Lung (tissue), 12 donors: ENCODE data around the gene INSRR. TPM values are rescaled to one million over a fixed set of nuclear protein-coding genes. Genes with fewer than 3 reads are reported as not detected.

Experiments used
- ATAC-seq: fragments of 200-7000 bp; cut with Tn5 transposase; one replicate; pipeline ENCODE4 v1.9.1; 2020; ENCODE audit warnings: moderate number of reproducible peaks; ENCODE audit not compliant: insufficient read depth, low FRiP score
- DNase-seq, 3 donors: peaks; one replicate each; pipeline ENCODE4 v3.0.0-alpha.2; 2013 to 2017
- H3K27ac ChIP-seq, 2 donors: one replicate each; pipeline ENCODE4 v1.5.1; 2013; ENCODE audit warnings: mild to moderate bottlenecking in 2 of 2, moderate library complexity in 2 of 2, control low read depth in 1 of 2, inconsistent platforms in 1 of 2, low read depth in 1 of 2, low read length in 1 of 2
- H3K27me3 ChIP-seq, 3 donors: one replicate each; pipeline ENCODE4 v1.5.1; 2013; ENCODE audit warnings: low read length in 2 of 3; ENCODE audit not compliant: control insufficient read depth in 3 of 3, insufficient read depth in 3 of 3
- H3K36me3 ChIP-seq, 4 donors: one replicate each; pipeline ENCODE4 v1.5.1; 2013; ENCODE audit warnings: low read length in 4 of 4, mild to moderate bottlenecking in 1 of 4, moderate library complexity in 1 of 4; ENCODE audit not compliant: control insufficient read depth in 4 of 4, insufficient read depth in 4 of 4
- H3K4me1 ChIP-seq, 5 donors: one replicate each; pipeline ENCODE4 v1.5.1; 2013; ENCODE audit warnings: low read length in 5 of 5, mild to moderate bottlenecking in 2 of 5, moderate library complexity in 1 of 5; ENCODE audit not compliant: control insufficient read depth in 5 of 5, insufficient read depth in 5 of 5
- H3K4me3 ChIP-seq: one replicate; pipeline ENCODE4 v1.5.1; 2013; ENCODE audit warnings: mild to moderate bottlenecking, control low read depth, moderate library complexity
- H3K9ac ChIP-seq, 2 donors: one replicate each; pipeline ENCODE4 v1.5.1; 2013; ENCODE audit warnings: low read length in 2 of 2, control low read depth in 1 of 2; ENCODE audit not compliant: insufficient read depth in 1 of 2
- H3K9me3 ChIP-seq, 4 donors: one replicate each; pipeline ENCODE4 v1.5.1; 2013; ENCODE audit warnings: low read length in 3 of 4, mild to moderate bottlenecking in 1 of 4, moderate library complexity in 1 of 4; ENCODE audit not compliant: control insufficient read depth in 4 of 4, insufficient read depth in 3 of 4
- WGBS, 2 donors: extraction: QIAGEN DNeasy Blood & Tissue Kit; methylation state at CpG; one replicate each; pipeline ENCODE4 v1.1.7; 2013; 5-methylcytosine and 5-hydroxymethylcytosine counted together
- polyA plus RNA-seq, 2 donors: library from polyadenylated mRNA; stranded (reverse); fragments of 200-250 nt; gene quantifications; one replicate each; pipeline ENCODE4 v1.2.1, GENCODE V29; 2013
- total RNA-seq, 2 donors: library from RNA; depleted of rRNA in 1 of 2; stranded (reverse); fragments of >200 nt in 1 of 2; gene quantifications; one replicate each; pipeline ENCODE4 v1.2.1, GENCODE V29; 2014 to 2021
- TF ChIP-seq, protein P1 (sequence below): IDR thresholded peaks from 2 replicates; pipeline ENCODE4 v1.5.1; 2012; ENCODE audit warnings: mild to moderate bottlenecking; ENCODE audit errors: control extremely low read depth, extremely low read depth
- donor health status: control.
- donor health status: control.
- donor health status: Bipolar disorder and iron deficiency.
- donor health status: healthy.
- donor health status: DM: yes; HTN: yes; CAD: no.

Gene INSRR
- total and polyA plus RNA-seq, 4 donors, result not detected

- TF ChIP-seq, protein P1, sequence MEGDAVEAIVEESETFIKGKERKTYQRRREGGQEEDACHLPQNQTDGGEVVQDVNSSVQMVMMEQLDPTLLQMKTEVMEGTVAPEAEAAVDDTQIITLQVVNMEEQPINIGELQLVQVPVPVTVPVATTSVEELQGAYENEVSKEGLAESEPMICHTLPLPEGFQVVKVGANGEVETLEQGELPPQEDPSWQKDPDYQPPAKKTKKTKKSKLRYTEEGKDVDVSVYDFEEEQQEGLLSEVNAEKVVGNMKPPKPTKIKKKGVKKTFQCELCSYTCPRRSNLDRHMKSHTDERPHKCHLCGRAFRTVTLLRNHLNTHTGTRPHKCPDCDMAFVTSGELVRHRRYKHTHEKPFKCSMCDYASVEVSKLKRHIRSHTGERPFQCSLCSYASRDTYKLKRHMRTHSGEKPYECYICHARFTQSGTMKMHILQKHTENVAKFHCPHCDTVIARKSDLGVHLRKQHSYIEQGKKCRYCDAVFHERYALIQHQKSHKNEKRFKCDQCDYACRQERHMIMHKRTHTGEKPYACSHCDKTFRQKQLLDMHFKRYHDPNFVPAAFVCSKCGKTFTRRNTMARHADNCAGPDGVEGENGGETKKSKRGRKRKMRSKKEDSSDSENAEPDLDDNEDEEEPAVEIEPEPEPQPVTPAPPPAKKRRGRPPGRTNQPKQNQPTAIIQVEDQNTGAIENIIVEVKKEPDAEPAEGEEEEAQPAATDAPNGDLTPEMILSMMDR, result no peak
- no peak for DNase-seq
- H3K4me3 ChIP-seq, result no peak overlapping the region
- H3K36me3 ChIP-seq, result no peaks in the 10 kb centered on the region
- H3K27me3 ChIP-seq, result peaks cover 3 to 79% (median 61%) of the 10 kb centered on the region in 3 donors
- peaks cover 0 to 9% (median 4%) of the 10 kb centered on the region in 5 donors for H3K4me1 ChIP-seq
- no peak overlapping the region for H3K9ac ChIP-seq
- 89 to 93% methylated on average over 5 of the region's 5 CpGs for WGBS, 2 donors
- no peak for ATAC-seq
- H3K27ac ChIP-seq, result no peak overlapping the region
- peaks cover 0 to 2% (median 0%) of the 10 kb centered on the region in 4 donors for H3K9me3 ChIP-seq
Observed at GRCh38 chr1:156846643-156847042, 12.3 kb downstream of the INSRR start.

DNA sequence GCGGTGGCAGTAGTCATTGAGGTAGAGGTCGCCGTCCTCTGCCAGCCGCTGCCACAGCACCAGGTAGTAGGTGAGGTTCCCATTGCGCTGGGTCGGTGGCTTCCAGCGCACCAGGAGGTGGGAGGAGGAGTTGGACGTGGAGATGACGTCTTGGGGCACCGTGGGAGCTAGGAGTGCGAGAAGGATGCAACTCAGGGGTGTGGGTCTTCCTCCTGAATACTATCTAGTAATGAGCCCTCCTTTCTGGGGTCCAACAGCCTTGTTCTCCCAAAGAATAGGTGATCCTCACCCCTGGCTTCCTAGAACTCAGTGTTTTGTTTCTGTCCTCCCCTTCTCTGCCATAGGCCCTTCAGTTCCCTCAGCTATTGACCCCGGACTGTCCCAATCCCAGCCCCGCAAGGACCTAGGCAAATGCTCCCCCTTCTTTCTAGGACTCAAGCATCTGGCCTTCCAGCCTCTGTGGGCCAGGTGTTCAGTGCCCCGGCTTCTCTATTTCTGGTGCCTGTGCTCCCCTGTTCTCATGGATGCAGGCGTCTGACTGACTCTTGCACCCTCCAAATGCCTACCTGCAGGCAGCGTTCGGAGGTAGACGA lies 12.9 kb downstream of the INSRR start:
- Histone ChIP-seq H3K4me1 (peaks cover 0 to 9% (median 4%) of the 10 kb centered on the region in 5 donors), H3K27me3 (peaks cover 3 to 85% (median 61%) of the 10 kb centered on the region in 3 donors), H3K9me3 (peaks cover 0 to 2% (median 0%) of the 10 kb centered on the region in 4 donors), H3K27ac (no peak overlapping the region), H3K36me3 (no peaks in the 10 kb centered on the region), H3K9ac (no peak overlapping the region), H3K4me3 (no peak overlapping the region)
- TF ChIP-seq, protein P1, result no peak
- DNase-seq (no peak), ATAC-seq (no peak)
- WGBS, 2 donors, result 44 to 46% methylated on average over 18 of the region's 18 CpGs

DNA sequence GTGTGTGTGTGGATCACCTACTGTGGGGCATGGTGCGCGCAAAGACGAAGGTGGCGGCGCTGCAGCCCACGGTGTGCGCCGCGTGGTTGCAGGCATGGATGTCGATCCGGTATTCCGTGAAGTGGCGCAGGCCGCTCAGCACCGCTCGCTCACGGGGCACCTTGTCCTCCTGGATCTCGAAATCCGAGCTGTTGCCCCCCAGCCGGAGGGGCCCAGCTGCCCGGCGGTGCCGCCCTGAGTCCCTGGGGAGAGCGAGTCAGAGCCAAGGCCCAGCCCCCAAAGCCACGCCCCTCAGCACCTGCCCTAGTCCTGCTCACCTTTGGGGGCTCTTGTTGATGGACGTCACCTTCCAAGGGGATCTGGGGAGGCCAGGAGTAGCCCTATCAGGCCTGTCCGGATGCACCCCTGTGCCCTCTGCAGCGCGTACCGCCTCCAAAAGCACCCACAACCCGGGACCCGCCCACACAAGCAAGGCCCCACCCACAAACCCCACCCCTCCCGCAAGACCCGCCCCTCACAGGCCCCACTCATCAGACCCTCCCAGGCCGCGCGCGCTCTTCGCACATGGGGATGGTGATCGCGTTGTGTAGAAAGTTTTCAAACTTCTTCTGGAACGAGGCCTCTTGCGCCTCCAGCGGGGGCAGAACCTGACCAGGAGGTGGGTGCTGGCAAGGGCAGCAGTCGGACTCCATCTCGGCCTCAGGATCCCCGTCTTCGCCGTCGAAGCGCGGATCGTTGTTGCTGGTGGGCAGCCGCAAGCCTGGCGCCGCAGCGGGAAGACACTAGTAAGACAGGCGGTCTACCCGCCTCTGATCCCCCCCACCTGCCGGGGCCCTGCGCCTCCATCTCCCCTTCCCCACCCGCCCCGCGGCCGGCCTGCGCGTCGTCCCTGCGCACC lies 13.6 kb downstream of the INSRR start:
- ATAC-seq (no peak), DNase-seq (no peak)
- TF ChIP-seq, protein P1, result no peak
- H3K9me3 ChIP-seq, result peaks cover 0 to 2% (median 0%) of the 10 kb centered on the region in 4 donors
- 6 to 8% methylated on average over 69 of the region's 69 CpGs for WGBS, 2 donors
- H3K27me3 ChIP-seq, result peaks cover 3 to 87% (median 61%) of the 10 kb centered on the region in 3 donors
- no peaks in the 10 kb centered on the region for H3K36me3 ChIP-seq
- H3K27ac ChIP-seq, result no peak overlapping the region
- H3K9ac ChIP-seq, result no peak overlapping the region
- peaks cover 0 to 9% (median 4%) of the 10 kb centered on the region in 5 donors for H3K4me1 ChIP-seq
- no peak overlapping the region for H3K4me3 ChIP-seq
